Loucy (cell line): ENCODE results near the gene SEC31A.

Source experiments
- CTCF ChIP-seq: fragments of 200-600 bp; sonication (generic); conservative IDR thresholded peaks from 2 replicates; pipeline ENCODE4 v1.5.1; 2014; ENCODE audit warnings: mild to moderate bottlenecking, antibody characterized with exemption, low read length
- EZH2phosphoT487 ChIP-seq: fragments of 200-600 bp; IDR thresholded peaks from 2 replicates; pipeline ENCODE4 v1.6.1; 2018; ENCODE audit warnings: antibody characterized with exemption, mild to moderate bottlenecking, moderate library complexity, borderline replicate concordance

GRCh38 chr4:82890901-82891706, at the start of gene SEC31A:
- TF ChIP-seq CTCF, result 0 out of 2 replicates have a peak, but pooled peaks have one; percentile 9
- no peak for TF ChIP-seq EZH2phosphoT487
